Astrocyte (in vitro differentiated cells and primary cell): ENCODE data around the gene HS6ST3. TPM values are rescaled to one million over a fixed set of nuclear protein-coding genes. Genes with fewer than 3 reads are reported as not detected.

Experiments
- DNase-seq: peaks from one replicate; pipeline ENCODE4 v3.0.0-alpha.2; 2010; ENCODE audit warnings: low read depth
- FAIRE-seq: peaks from 2 replicates; lab custom pipeline; 2011; peaks lifted over from hg19 to GRCh38; lab: Jason Lieb, UNC
- H2AFZ ChIP-seq: 2 replicates; pipeline ENCODE4 v1.6.0; 2012; ENCODE audit warnings: low read depth, low read length, inconsistent platforms
- H3K27ac ChIP-seq: 2 replicates; pipeline ENCODE4 v1.5.1; 2011; ENCODE audit warnings: low read depth, low read length, inconsistent platforms
- H3K27me3 ChIP-seq: 2 replicates; pipeline ENCODE4 v1.6.0; 2011; ENCODE audit warnings: low read length, inconsistent platforms; ENCODE audit not compliant: insufficient read depth
- H3K36me3 ChIP-seq: 2 replicates; pipeline ENCODE4 v1.5.1; 2011; ENCODE audit warnings: low read length, inconsistent platforms; ENCODE audit not compliant: insufficient read depth
- H3K4me1 ChIP-seq: 2 replicates; pipeline ENCODE4 v1.5.1; 2011; ENCODE audit warnings: low read length, inconsistent platforms; ENCODE audit not compliant: insufficient read depth
- H3K4me2 ChIP-seq: 2 replicates; pipeline ENCODE4 v1.6.0; 2012; ENCODE audit warnings: low read length, inconsistent platforms
- H3K4me3 ChIP-seq: 2 replicates; pipeline ENCODE4 v1.5.1; 2011; ENCODE audit warnings: low read depth, mild to moderate bottlenecking, low read length, inconsistent platforms; ENCODE audit not compliant: insufficient read depth
- H3K79me2 ChIP-seq: 2 replicates; pipeline ENCODE4 v1.6.0; 2012; ENCODE audit warnings: mild to moderate bottlenecking, low read length, inconsistent platforms; ENCODE audit not compliant: insufficient read depth
- H3K9ac ChIP-seq: 2 replicates; pipeline ENCODE4 v1.6.0; 2012; ENCODE audit warnings: mild to moderate bottlenecking, low read length, inconsistent platforms
- H3K9me3 ChIP-seq: 2 replicates; pipeline ENCODE4 v1.5.1; 2012; ENCODE audit warnings: low read depth, mild to moderate bottlenecking, low read length, inconsistent platforms; ENCODE audit not compliant: insufficient read depth
- H4K20me1 ChIP-seq: 2 replicates; pipeline ENCODE4 v1.6.0; 2012; ENCODE audit warnings: low read length, inconsistent platforms; ENCODE audit not compliant: insufficient read depth
- H3K27ac Mint-ChIP-seq: one replicate; pipeline ENCODE4 v1.8.0; 2021; ENCODE audit warnings: mild to moderate bottlenecking, mixed read lengths; ENCODE audit not compliant: unreplicated experiment
- H3K27me3 Mint-ChIP-seq: one replicate; pipeline ENCODE4 v1.8.0; 2021; ENCODE audit warnings: low read depth, mixed read lengths; ENCODE audit not compliant: unreplicated experiment
- H3K36me3 Mint-ChIP-seq: one replicate; pipeline ENCODE4 v1.8.0; 2021; ENCODE audit warnings: low read depth, mixed read lengths; ENCODE audit not compliant: unreplicated experiment
- H3K4me1 Mint-ChIP-seq: one replicate; pipeline ENCODE4 v1.8.0; 2021; ENCODE audit warnings: low read depth, mixed read lengths; ENCODE audit not compliant: unreplicated experiment
- H3K4me3 Mint-ChIP-seq: one replicate; pipeline ENCODE4 v1.8.0; 2021; ENCODE audit warnings: mild to moderate bottlenecking, moderate library complexity, mixed read lengths; ENCODE audit not compliant: unreplicated experiment
- H3K9me3 Mint-ChIP-seq: one replicate; pipeline ENCODE4 v1.8.0; 2021; ENCODE audit warnings: mild to moderate bottlenecking, mixed read lengths; ENCODE audit not compliant: unreplicated experiment
- EZH2 ChIP-seq: IDR thresholded peaks from 2 replicates; pipeline ENCODE4 v1.6.1; 2012; ENCODE audit warnings: mild to moderate bottlenecking, low read length, inconsistent platforms; ENCODE audit not compliant: insufficient read depth
- total RNA-seq: library from RNA; stranded (reverse); gene quantifications from 2 replicates; pipeline ENCODE4 v1.2.1, GENCODE V29; 2021
- TF ChIP-seq, protein P1 (sequence below): IDR thresholded peaks from 2 replicates; pipeline ENCODE4 v1.5.1; 2011; ENCODE audit warnings: low read depth, mild to moderate bottlenecking, inconsistent platforms, low read length, moderate library complexity; ENCODE audit not compliant: insufficient read depth

Gene HS6ST3
- total RNA-seq, 1 donor from 2014 or later: 0.07 TPM

DNA sequence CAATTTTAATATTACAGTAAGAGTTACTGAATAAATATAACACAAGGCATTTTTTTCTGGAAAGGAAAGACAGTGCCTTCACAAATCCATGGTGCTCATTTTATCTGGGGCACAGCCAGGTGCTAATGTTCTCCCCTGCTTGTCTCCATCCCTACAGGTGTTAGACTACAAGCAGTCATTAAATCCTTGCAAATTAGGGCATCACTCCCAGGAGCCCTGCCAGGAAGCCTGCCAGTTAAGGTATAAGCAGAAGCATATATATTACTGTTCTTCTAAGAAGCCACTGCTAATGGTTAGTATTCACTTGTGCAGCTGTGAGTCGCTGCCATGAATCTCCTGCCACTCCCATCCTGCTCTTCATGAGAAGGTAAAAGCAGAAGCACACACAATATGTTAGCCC is 754.7 kb downstream of the HS6ST3 start:
- H3K9me3 ChIP-seq: peaks cover 2% of the 10 kb centered on the region
- Mint-ChIP-seq H3K36me3 (no peaks in the 10 kb centered on the region), H3K9me3 (peaks cover 3% of the 10 kb centered on the region), H3K27ac (no peak overlapping the region), H3K4me1 (no peaks in the 10 kb centered on the region), H3K4me3 (no peak overlapping the region), H3K27me3 (no peaks in the 10 kb centered on the region)
- H2AFZ ChIP-seq: no peak overlapping the region
- H4K20me1 ChIP-seq: no peaks in the 10 kb centered on the region
- no peaks in the 10 kb centered on the region for H3K27me3 ChIP-seq
- no peaks in the 10 kb centered on the region for H3K4me1 ChIP-seq
- H3K79me2 ChIP-seq: no peaks in the 10 kb centered on the region
- no peak overlapping the region for H3K4me2 ChIP-seq
- no peak overlapping the region for H3K27ac ChIP-seq
- no peaks in the 10 kb centered on the region for H3K36me3 ChIP-seq
- DNase-seq (no peak), FAIRE-seq (no peak)
- H3K4me3 ChIP-seq: no peak overlapping the region
- no peak overlapping the region for H3K9ac ChIP-seq
- TF ChIP-seq, protein P1, sequence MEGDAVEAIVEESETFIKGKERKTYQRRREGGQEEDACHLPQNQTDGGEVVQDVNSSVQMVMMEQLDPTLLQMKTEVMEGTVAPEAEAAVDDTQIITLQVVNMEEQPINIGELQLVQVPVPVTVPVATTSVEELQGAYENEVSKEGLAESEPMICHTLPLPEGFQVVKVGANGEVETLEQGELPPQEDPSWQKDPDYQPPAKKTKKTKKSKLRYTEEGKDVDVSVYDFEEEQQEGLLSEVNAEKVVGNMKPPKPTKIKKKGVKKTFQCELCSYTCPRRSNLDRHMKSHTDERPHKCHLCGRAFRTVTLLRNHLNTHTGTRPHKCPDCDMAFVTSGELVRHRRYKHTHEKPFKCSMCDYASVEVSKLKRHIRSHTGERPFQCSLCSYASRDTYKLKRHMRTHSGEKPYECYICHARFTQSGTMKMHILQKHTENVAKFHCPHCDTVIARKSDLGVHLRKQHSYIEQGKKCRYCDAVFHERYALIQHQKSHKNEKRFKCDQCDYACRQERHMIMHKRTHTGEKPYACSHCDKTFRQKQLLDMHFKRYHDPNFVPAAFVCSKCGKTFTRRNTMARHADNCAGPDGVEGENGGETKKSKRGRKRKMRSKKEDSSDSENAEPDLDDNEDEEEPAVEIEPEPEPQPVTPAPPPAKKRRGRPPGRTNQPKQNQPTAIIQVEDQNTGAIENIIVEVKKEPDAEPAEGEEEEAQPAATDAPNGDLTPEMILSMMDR: no peak
- TF ChIP-seq EZH2: no peak

DNA sequence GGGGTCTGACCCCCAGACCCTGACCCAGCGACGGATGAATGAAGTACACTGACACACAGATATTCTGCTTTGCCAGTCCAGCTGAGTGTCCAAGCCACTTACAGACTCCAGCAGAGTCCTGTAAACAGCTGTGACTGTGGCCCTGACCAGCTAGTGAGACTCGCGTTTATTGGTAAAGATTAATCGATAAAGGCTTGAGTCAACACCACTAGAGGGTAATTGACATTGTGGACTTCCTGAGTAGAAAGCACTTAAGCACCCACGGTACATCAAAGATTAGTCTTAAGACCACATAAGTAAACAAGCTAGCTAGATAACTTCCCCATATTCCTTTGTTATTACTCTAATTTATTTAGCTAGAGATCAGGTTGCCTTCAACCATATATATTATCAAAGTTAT is 758.4 kb downstream of the HS6ST3 start:
- Histone ChIP-seq H2AFZ (no peak overlapping the region), H3K9me3 (peaks cover 5% of the 10 kb centered on the region), H3K4me1 (no peaks in the 10 kb centered on the region), H3K4me3 (no peak overlapping the region), H4K20me1 (no peaks in the 10 kb centered on the region), H3K36me3 (no peaks in the 10 kb centered on the region), H3K27me3 (no peaks in the 10 kb centered on the region), H3K9ac (no peak overlapping the region), H3K4me2 (no peak overlapping the region), H3K27ac (no peak overlapping the region), H3K79me2 (no peaks in the 10 kb centered on the region)
- no peaks in the 10 kb centered on the region for H3K27me3 Mint-ChIP-seq
- no peak for DNase-seq
- TF ChIP-seq EZH2: no peak
- TF ChIP-seq, protein P1: no peak
- no peak overlapping the region for H3K27ac Mint-ChIP-seq
- no peaks in the 10 kb centered on the region for H3K36me3 Mint-ChIP-seq
- no peaks in the 10 kb centered on the region for H3K4me1 Mint-ChIP-seq
- no peak overlapping the region for H3K4me3 Mint-ChIP-seq
- no peak for FAIRE-seq
- no peaks in the 10 kb centered on the region for H3K9me3 Mint-ChIP-seq

DNA sequence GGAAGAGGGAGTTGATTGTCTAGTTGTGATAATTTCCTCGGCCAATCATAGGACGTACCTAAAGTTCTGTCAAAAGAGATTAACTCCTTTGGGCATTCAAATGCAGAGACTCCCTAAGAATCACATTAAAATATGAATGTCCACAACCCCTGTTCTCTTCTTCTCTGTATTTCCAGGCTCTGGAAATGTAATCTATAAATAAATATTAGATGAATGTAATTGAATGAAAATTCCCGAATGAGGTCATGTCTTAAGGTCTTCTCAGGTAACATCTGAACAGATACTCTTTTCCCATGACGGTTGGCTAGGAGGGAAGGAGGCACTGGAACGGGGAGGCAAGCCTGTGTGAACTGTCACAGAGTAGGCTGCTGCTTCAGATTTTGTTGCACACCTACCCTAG is 759.2 kb downstream of the HS6ST3 start:
- Histone ChIP-seq H3K4me3 (no peak overlapping the region), H4K20me1 (no peaks in the 10 kb centered on the region), H3K9me3 (peaks cover 5% of the 10 kb centered on the region), H3K4me1 (no peaks in the 10 kb centered on the region), H3K79me2 (no peaks in the 10 kb centered on the region), H3K4me2 (no peak overlapping the region), H2AFZ (no peak overlapping the region), H3K9ac (no peak overlapping the region), H3K27me3 (no peaks in the 10 kb centered on the region), H3K27ac (no peak overlapping the region), H3K36me3 (no peaks in the 10 kb centered on the region)
- no peak overlapping the region for H3K27ac Mint-ChIP-seq
- H3K27me3 Mint-ChIP-seq: no peaks in the 10 kb centered on the region
- no peak for TF ChIP-seq EZH2
- TF ChIP-seq, protein P1: no peak
- FAIRE-seq (no peak), DNase-seq (no peak)
- no peak overlapping the region for H3K4me3 Mint-ChIP-seq
- no peaks in the 10 kb centered on the region for H3K36me3 Mint-ChIP-seq
- no peaks in the 10 kb centered on the region for H3K9me3 Mint-ChIP-seq
- no peaks in the 10 kb centered on the region for H3K4me1 Mint-ChIP-seq
